Activated CD8-positive, alpha-beta memory T cell treated with anti-CD3 and anti-CD28 coated beads, Interleukin-2, amount 50 U/mL, for 24 hours (primary cell): ENCODE results near the gene ABHD17B.
"Not testable (repeated sequence)": the region's sequence is repeated elsewhere in the genome, so short reads cannot be mapped to it uniquely, and the experiment has no call there.

Experiments
- DNase-seq: peaks from one replicate; pipeline ENCODE4 v3.0.0-alpha.2; 2020; ENCODE audit errors: extremely low read depth

The ABHD17B gene

GRCh38 chr9:71915495-71915894 lies 4.5 kb upstream of the ABHD17B start:
- DNase-seq: no peak

GRCh38 chr9:71911908-71912335 lies 929 bp upstream of the ABHD17B start:
- no peak for DNase-seq

- DNase-seq: no peak
Observed at GRCh38 chr9:71910650-71911060, 338 bp downstream of the ABHD17B start.

- DNase-seq: no peak
Observed at GRCh38 chr9:71909887-71910649, 925 bp downstream of the ABHD17B start.

GRCh38 chr9:71908825-71909224 lies 2.2 kb downstream of the ABHD17B start:
- DNase-seq: no peak

- no peak for DNase-seq
Observed at GRCh38 chr9:71904076-71904475, 6.9 kb downstream of the ABHD17B start.

GRCh38 chr9:71901695-71902597 lies 9.0 kb downstream of the ABHD17B start:
- DNase-seq: no peak

- not testable (repeated sequence) for DNase-seq
Observed at GRCh38 chr9:71898756-71899155, 12.2 kb downstream of the ABHD17B start.

GRCh38 chr9:71897577-71897976 lies 13.4 kb downstream of the ABHD17B start:
- no peak for DNase-seq

GRCh38 chr9:71896761-71897160 lies 14.2 kb downstream of the ABHD17B start:
- DNase-seq: no peak

- no peak for DNase-seq
Observed at GRCh38 chr9:71895955-71896354, 15.0 kb downstream of the ABHD17B start.

- no peak for DNase-seq
Observed at GRCh38 chr9:71895117-71895516, 15.9 kb downstream of the ABHD17B start.

- no peak for DNase-seq
Observed at GRCh38 chr9:71891557-71892189, 19.3 kb downstream of the ABHD17B start.

GRCh38 chr9:71890042-71890679 lies 20.8 kb downstream of the ABHD17B start:
- DNase-seq: no peak

GRCh38 chr9:71887362-71887761 lies 23.6 kb downstream of the ABHD17B start:
- DNase-seq: no peak

- DNase-seq: no peak
Observed at GRCh38 chr9:71886541-71886940, 24.5 kb downstream of the ABHD17B start.

GRCh38 chr9:71886015-71886414 lies 25.0 kb downstream of the ABHD17B start:
- no peak for DNase-seq

- no peak for DNase-seq
Observed at GRCh38 chr9:71885467-71885866, 25.5 kb downstream of the ABHD17B start.

GRCh38 chr9:71884005-71884404 lies 27.0 kb downstream of the ABHD17B start:
- no peak for DNase-seq

- no peak for DNase-seq
Observed at GRCh38 chr9:71879644-71880174, 31.3 kb downstream of the ABHD17B start.
